ENCODE results near the gene ZFYVE28.
A peak's percentile ranks its signal among the peaks of the same experiment; 100 is the strongest.

ZFYVE28 gene

DNA sequence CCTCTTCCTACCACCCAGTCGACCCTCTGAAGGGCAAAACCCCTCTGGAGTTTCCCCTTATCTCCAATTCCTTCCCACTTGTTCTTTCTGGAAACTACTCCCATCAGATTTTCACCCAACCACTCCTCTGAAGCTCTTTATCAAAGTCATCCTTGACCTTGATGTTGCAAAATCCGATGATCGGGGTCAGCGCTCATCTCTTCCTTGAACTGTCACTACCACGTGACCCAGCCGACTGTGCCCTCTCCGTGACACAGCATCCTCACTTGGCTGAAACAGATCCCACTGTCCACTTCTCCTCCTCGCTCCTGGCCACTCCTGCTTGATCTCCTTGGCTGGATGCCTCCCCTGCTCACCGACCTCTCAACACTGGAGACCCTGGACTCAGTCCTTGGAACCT is 1.4 kb upstream of the ZFYVE28 start:
- no peak for TF ChIP-seq TAF1 (IDR thresholded peaks at IDR 0.05; ENCODE audit: low read depth, low read length)
- TF ChIP-seq SPI1 (IDR thresholded peaks at IDR 0.05; ENCODE audit: low read depth, low read length) = no peak
- TF ChIP-seq POU2F2 (IDR thresholded peaks at IDR 0.05; ENCODE audit: low read depth, low read length) = no peak
- TF ChIP-seq PAX5 (IDR thresholded peaks at IDR 0.05; ENCODE audit: insufficient read depth, low read length, severe bottlenecking) = no peak
- TF ChIP-seq POLR2AphosphoS5 (IDR thresholded peaks at IDR 0.05; ENCODE audit: low read depth, low read length) = no peak
- TF ChIP-seq POLR2A (IDR thresholded peaks at IDR 0.05; ENCODE audit: low read depth, low read length) = no peak
- FAIRE-seq = no peak
- DNase-seq (ENCODE audit: insufficient read length, low spot score) = no peak

DNA sequence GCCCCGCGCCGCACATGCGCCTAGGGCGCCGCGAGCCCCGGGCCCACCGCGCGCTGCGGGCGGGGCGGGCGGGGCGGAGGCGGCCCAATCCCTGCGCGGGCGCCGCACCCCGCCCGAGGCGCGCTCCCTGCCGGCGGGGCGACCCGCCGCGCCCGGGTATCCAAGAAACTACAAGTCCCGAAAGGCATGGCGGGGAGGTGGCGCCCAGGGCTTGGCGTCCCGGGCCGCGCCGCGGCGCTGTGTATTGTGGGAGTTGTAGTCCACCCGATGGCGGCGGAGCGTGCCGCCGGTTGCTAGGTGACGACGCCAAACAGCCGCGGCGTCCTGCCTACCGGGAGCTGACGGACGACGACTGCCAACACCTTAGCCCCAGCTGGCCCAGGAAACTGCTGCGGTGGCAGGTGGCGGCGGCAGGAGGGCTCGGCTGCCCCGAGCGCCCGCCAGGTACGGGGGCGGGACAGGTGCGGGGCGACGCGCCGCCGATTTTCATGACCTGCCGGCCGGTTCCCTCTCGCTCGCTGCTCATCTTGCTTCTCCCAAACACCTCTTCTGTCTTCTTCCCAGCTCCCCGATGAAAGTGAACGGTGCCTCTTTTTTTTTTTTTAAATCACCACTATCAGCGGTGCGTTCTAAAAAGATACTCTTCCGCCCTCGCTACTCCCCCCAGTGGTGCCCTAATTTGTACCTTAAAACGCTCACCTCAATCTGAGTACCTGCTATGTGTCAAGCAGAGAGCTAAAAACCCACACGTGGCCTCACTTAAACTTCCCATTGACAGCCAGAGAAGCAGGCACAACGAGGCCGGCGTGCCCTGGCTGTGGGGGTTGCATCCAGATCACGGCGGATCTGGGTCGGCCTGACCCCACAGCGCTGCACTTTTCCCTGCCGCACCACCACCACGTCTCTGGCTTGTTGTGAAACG is 466 bp upstream of the ZFYVE28 start, which contains the start of gene CFAP99:
CFAP99 (plus strand) TSS at position 306 of the 922 bp plus-strand sequence.
- FAIRE-seq (peak; percentile 100), DNase-seq (ENCODE audit: insufficient read length, low spot score) (peak; percentile 98)
- TF ChIP-seq PAX5 (IDR thresholded peaks at IDR 0.05; ENCODE audit: insufficient read depth, low read length, severe bottlenecking) (peak; percentile 91), POLR2A (IDR thresholded peaks at IDR 0.05; ENCODE audit: low read depth, low read length) (no peak)

DNA sequence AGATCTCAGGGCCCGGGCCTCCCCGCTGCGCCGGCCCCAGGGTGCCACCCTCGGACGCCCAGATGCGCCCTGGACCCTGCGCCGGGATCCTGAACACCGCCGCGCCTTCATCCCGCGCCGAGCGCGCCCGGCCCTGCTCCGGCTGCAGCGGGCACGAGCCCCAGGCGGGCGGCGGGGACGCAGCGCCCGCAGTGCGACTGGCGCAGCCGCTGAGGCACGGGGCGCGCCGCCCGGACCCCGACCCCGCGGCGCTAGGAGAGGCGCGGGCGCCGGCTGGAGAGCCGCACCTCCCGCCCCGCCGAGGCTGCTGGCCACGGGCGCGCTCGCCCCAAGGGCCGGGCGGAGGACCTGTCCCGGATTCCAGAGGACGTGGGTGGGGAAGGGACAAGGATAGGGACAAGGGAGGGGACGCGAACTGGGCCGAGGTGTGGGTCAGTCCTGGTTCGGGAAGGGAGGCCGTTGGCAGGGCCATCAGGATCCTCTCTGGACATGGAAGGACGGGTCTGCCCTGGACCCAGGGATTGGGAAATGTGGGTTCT is 1.1 kb downstream of the ZFYVE28 start:
- no peak for FAIRE-seq
- no peak for DNase-seq (ENCODE audit: insufficient read length, low spot score)
- TF ChIP-seq TAF1 (IDR thresholded peaks at IDR 0.05; ENCODE audit: low read depth, low read length) (no peak), POU2F2 (IDR thresholded peaks at IDR 0.05; ENCODE audit: low read depth, low read length) (no peak), SPI1 (IDR thresholded peaks at IDR 0.05; ENCODE audit: low read depth, low read length) (no peak), POLR2AphosphoS5 (IDR thresholded peaks at IDR 0.05; ENCODE audit: low read depth, low read length) (no peak), PAX5 (IDR thresholded peaks at IDR 0.05; ENCODE audit: insufficient read depth, low read length, severe bottlenecking) (no peak), POLR2A (IDR thresholded peaks at IDR 0.05; ENCODE audit: low read depth, low read length) (no peak)

DNA sequence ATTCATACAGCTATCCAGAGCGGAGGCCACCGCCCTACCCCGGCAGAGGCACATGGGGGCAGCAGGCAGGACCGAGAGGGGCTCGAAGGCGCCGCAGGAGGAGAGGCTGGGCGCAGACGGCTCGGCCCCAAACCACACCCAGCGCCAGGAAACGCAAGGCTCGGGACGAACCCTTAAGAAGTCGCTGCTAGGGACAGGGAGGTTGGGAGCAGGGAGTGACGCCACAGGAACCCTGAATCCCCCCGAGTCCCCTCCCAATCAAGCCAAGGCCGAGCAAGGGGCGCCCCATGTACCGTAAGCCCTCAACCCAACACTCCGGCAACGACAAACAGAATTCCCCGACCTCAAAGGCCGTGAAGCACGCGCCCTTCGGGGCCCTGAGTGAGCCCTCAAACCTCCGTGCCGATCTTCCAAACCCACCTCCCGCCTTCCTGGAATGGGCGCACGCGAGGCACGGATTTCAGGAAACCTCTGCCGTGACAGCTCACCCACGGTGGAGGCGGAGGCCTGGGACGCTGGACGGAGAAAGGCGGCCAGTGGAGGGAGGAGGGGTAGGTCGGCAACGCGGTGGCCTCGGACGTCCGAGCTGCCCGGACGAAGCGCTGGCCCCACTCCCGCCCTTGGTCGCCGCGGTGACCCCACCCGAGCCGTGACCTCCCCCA is 1.8 kb downstream of the ZFYVE28 start:
- TF ChIP-seq PAX5 (IDR thresholded peaks at IDR 0.05; ENCODE audit: insufficient read depth, low read length, severe bottlenecking) (no peak), SPI1 (IDR thresholded peaks at IDR 0.05; ENCODE audit: low read depth, low read length) (no peak), TAF1 (IDR thresholded peaks at IDR 0.05; ENCODE audit: low read depth, low read length) (no peak), POLR2A (IDR thresholded peaks at IDR 0.05; ENCODE audit: low read depth, low read length) (no peak), POU2F2 (IDR thresholded peaks at IDR 0.05; ENCODE audit: low read depth, low read length) (no peak), POLR2AphosphoS5 (IDR thresholded peaks at IDR 0.05; ENCODE audit: low read depth, low read length) (no peak)
- FAIRE-seq (no peak), DNase-seq (ENCODE audit: insufficient read length, low spot score) (no peak)

DNA sequence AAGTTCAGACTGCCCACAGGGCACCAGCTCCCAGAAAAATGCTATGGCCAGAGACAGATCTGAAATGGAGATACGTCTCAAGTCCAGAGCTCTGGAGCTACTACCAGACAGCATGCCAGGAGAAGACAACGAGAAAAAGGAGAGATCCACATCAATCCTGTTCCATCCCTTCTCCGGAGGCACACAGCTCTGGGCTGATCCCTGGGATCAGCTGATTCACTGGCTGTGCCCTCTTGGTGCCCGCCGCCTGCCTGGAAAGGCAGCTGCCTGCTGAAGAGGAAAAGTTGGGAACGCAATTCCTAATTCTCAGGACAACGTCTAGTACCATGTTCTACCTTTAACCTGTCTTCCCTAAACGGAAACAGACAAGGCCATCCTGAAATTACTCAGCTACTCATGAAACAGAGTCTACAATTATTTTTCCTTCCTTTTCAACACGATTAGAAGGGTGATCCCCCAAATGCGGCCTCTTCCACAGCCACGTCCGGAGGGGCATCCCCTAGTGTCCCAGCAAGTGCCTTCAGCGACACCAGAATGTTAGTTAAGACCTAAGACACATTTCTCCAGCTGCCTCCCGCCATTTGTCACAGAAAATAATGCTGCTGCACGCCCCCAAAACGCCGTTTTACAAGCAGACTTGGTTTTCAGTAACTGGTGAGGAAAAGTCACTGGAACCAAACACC is 2.4 kb downstream of the ZFYVE28 start:
- FAIRE-seq = no peak
- DNase-seq (ENCODE audit: insufficient read length, low spot score) = no peak
- TF ChIP-seq POU2F2 (IDR thresholded peaks at IDR 0.05; ENCODE audit: low read depth, low read length) (no peak), TAF1 (IDR thresholded peaks at IDR 0.05; ENCODE audit: low read depth, low read length) (no peak), POLR2A (IDR thresholded peaks at IDR 0.05; ENCODE audit: low read depth, low read length) (no peak), SPI1 (IDR thresholded peaks at IDR 0.05; ENCODE audit: low read depth, low read length) (no peak), PAX5 (IDR thresholded peaks at IDR 0.05; ENCODE audit: insufficient read depth, low read length, severe bottlenecking) (no peak), POLR2AphosphoS5 (IDR thresholded peaks at IDR 0.05; ENCODE audit: low read depth, low read length) (no peak)

GRCh38 chr4:2415213-2415612 is 3.2 kb downstream of the ZFYVE28 start:
- TF ChIP-seq POLR2AphosphoS5 (IDR thresholded peaks at IDR 0.05; ENCODE audit: low read depth, low read length) = no peak
- no peak for TF ChIP-seq POLR2A (IDR thresholded peaks at IDR 0.05; ENCODE audit: low read depth, low read length)
- TF ChIP-seq POU2F2 (IDR thresholded peaks at IDR 0.05; ENCODE audit: low read depth, low read length) = no peak
- no peak for TF ChIP-seq SPI1 (IDR thresholded peaks at IDR 0.05; ENCODE audit: low read depth, low read length)
- TF ChIP-seq TAF1 (IDR thresholded peaks at IDR 0.05; ENCODE audit: low read depth, low read length) = no peak
- no peak for TF ChIP-seq PAX5 (IDR thresholded peaks at IDR 0.05; ENCODE audit: insufficient read depth, low read length, severe bottlenecking)
- FAIRE-seq (no peak), DNase-seq (ENCODE audit: insufficient read length, low spot score) (no peak)

- no peak for TF ChIP-seq POLR2AphosphoS5 (IDR thresholded peaks at IDR 0.05; ENCODE audit: low read depth, low read length)
- no peak for TF ChIP-seq POU2F2 (IDR thresholded peaks at IDR 0.05; ENCODE audit: low read depth, low read length)
- no peak for TF ChIP-seq PAX5 (IDR thresholded peaks at IDR 0.05; ENCODE audit: insufficient read depth, low read length, severe bottlenecking)
- FAIRE-seq (no peak), DNase-seq (ENCODE audit: insufficient read length, low spot score) (no peak)
Observed at GRCh38 chr4:2413821-2414610, 4.4 kb downstream of the ZFYVE28 start.

- no peak for TF ChIP-seq POLR2AphosphoS5 (IDR thresholded peaks at IDR 0.05; ENCODE audit: low read depth, low read length)
- TF ChIP-seq TAF1 (IDR thresholded peaks at IDR 0.05; ENCODE audit: low read depth, low read length) = no peak
- peak; percentile 8 for TF ChIP-seq PAX5 (IDR thresholded peaks at IDR 0.05; ENCODE audit: insufficient read depth, low read length, severe bottlenecking)
- no peak for TF ChIP-seq SPI1 (IDR thresholded peaks at IDR 0.05; ENCODE audit: low read depth, low read length)
- TF ChIP-seq POU2F2 (IDR thresholded peaks at IDR 0.05; ENCODE audit: low read depth, low read length) = no peak; the same call in 1 of the 2 replicates
- DNase-seq (ENCODE audit: insufficient read length, low spot score) = peak; percentile 54
- peak; percentile 85 for FAIRE-seq
Observed at GRCh38 chr4:2412885-2413716, 5.3 kb downstream of the ZFYVE28 start.
